ENCODE data around the gene FAM83D.

FAM83D gene

DNA sequence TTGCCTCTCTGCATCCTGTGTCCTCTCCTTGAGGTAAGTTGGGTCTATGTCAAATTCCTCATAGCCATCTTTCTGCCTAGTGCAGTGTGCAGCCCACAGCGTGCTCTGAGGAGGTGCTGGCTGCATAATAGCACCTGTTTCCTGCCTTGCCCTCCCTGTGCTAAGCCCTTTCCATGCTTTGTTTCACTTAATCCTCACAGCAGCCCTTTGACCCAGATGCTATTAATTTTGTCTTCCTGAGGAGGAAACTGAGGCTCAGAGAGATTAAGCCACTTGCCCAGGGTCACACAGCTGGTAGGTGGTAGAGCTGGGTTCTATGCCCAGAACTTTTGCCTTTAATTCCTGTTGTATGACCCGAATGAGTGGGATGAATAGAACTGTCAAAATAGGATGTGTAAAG lies 13.5 kb downstream of the FAM83D start:
- Histone ChIP-seq H3K4me3 (ENCODE audit: low read length) (no peak overlapping the region), H3K9ac (ENCODE audit: low read length) (no peak overlapping the region), H3K9me3 (ENCODE audit: control insufficient read depth, low read length) (no peaks in the 10 kb centered on the region), H3K4me1 (ENCODE audit: control insufficient read depth, insufficient read depth, low read length) (peaks cover 5% of the 10 kb centered on the region), H3K27me3 (replicated peaks; ENCODE audit: control insufficient read depth, insufficient read depth, low read length) (no peaks in the 10 kb centered on the region), H3K36me3 (ENCODE audit: control insufficient read depth, insufficient read depth, low read length, severe bottlenecking) (no peaks in the 10 kb centered on the region)
- DNase-seq (ENCODE audit: low read depth): no peak

DNA sequence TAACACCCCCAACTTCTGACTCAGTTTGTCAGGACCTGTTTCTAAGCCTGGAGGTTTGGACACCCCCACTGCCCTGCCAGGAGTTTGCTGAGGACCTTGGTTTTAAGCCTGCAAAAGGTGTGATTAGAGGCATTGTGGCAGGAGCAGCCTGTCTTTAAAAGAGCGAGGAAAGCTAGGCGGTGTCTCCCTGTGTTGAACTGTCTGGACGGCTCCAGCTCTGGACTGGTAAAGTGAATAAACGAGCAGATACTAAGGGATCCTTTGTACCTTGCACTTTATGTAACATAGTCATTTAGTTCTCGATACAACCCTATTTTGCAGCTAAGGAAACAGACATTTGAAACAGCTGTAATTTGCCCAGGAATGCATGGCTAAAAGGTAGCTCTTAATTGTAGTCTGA lies 14.4 kb downstream of the FAM83D start:
- H3K9ac ChIP-seq (ENCODE audit: low read length): no peak overlapping the region
- H3K9me3 ChIP-seq (ENCODE audit: control insufficient read depth, low read length): no peaks in the 10 kb centered on the region
- H3K36me3 ChIP-seq (ENCODE audit: control insufficient read depth, insufficient read depth, low read length, severe bottlenecking): no peaks in the 10 kb centered on the region
- H3K27me3 ChIP-seq (replicated peaks; ENCODE audit: control insufficient read depth, insufficient read depth, low read length): no peaks in the 10 kb centered on the region
- H3K4me1 ChIP-seq (ENCODE audit: control insufficient read depth, insufficient read depth, low read length): peaks cover 8% of the 10 kb centered on the region
- DNase-seq (ENCODE audit: low read depth): no peak
- no peak overlapping the region for H3K4me3 ChIP-seq (ENCODE audit: low read length)

DNA sequence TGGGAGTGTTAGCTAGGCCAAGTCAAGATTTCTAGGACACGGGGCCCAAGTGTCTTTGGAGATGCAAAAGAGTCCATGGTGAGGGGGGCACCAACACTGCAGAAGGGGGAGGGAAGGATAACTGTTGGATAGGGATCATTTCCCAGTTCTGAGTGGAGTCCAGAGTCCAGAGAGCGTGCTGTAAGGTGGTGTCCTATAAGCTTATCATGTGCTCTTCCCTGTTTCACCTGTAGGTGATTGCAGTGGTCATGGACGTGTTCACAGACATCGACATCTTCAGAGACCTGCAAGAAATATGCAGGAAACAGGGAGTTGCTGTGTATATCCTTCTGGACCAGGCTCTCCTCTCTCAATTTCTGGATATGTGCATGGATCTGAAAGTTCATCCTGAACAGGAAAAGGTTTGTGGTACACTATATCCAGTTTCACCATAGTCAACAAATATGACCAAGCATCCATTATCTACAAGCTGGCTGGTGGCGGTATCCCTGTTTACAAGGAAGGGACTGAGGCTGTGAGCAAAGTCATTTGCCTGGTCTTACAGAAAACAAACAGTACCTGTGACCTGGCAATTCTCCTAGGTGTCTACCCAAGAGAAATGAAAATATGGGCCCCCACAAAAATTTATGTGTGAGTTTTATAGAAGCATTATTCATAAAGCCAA lies 15.6 kb downstream of the FAM83D start:
- no peak overlapping the region for H3K4me3 ChIP-seq (ENCODE audit: low read length)
- DNase-seq (ENCODE audit: low read depth): no peak
- H3K4me1 ChIP-seq (ENCODE audit: control insufficient read depth, insufficient read depth, low read length): peaks cover 3% of the 10 kb centered on the region
- H3K9me3 ChIP-seq (ENCODE audit: control insufficient read depth, low read length): no peaks in the 10 kb centered on the region
- no peaks in the 10 kb centered on the region for H3K27me3 ChIP-seq (replicated peaks; ENCODE audit: control insufficient read depth, insufficient read depth, low read length)
- no peaks in the 10 kb centered on the region for H3K36me3 ChIP-seq (ENCODE audit: control insufficient read depth, insufficient read depth, low read length, severe bottlenecking)
- no peak overlapping the region for H3K9ac ChIP-seq (ENCODE audit: low read length)

GRCh38 chr20:38945012-38945411 lies 18.8 kb downstream of the FAM83D start:
- no peak for DNase-seq (ENCODE audit: low read depth)
- Histone ChIP-seq H3K9me3 (ENCODE audit: control insufficient read depth, low read length) (no peaks in the 10 kb centered on the region), H3K4me3 (ENCODE audit: low read length) (no peak overlapping the region), H3K9ac (ENCODE audit: low read length) (no peak overlapping the region), H3K27me3 (replicated peaks; ENCODE audit: control insufficient read depth, insufficient read depth, low read length) (no peaks in the 10 kb centered on the region), H3K4me1 (ENCODE audit: control insufficient read depth, insufficient read depth, low read length) (peaks cover 3% of the 10 kb centered on the region), H3K36me3 (ENCODE audit: control insufficient read depth, insufficient read depth, low read length, severe bottlenecking) (no peaks in the 10 kb centered on the region)

DNA sequence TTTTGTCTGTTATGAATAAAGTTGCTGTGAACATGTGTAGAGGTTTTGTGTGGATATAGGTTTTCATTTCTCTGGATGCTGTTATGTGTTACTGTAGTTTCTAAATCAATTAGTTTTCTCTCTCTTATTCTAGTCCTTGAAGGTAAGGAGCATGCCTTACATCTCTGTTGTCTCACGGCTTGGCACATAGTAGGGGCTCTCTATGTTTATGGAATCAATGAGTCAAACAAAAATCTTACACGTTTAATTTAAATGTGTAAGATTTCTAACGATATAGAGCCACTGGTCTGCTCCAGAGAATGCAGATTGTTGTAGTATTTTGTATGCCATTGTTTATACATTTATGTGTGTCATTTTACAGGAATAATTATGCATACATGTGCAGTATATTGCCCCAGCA lies 20.6 kb downstream of the FAM83D start:
- H3K9me3 ChIP-seq (ENCODE audit: control insufficient read depth, low read length): no peaks in the 10 kb centered on the region
- DNase-seq (ENCODE audit: low read depth): no peak
- no peak overlapping the region for H3K4me3 ChIP-seq (ENCODE audit: low read length)
- H3K4me1 ChIP-seq (ENCODE audit: control insufficient read depth, insufficient read depth, low read length): peaks cover 3% of the 10 kb centered on the region
- H3K27me3 ChIP-seq (replicated peaks; ENCODE audit: control insufficient read depth, insufficient read depth, low read length): no peaks in the 10 kb centered on the region
- no peaks in the 10 kb centered on the region for H3K36me3 ChIP-seq (ENCODE audit: control insufficient read depth, insufficient read depth, low read length, severe bottlenecking)
- no peak overlapping the region for H3K9ac ChIP-seq (ENCODE audit: low read length)

DNA sequence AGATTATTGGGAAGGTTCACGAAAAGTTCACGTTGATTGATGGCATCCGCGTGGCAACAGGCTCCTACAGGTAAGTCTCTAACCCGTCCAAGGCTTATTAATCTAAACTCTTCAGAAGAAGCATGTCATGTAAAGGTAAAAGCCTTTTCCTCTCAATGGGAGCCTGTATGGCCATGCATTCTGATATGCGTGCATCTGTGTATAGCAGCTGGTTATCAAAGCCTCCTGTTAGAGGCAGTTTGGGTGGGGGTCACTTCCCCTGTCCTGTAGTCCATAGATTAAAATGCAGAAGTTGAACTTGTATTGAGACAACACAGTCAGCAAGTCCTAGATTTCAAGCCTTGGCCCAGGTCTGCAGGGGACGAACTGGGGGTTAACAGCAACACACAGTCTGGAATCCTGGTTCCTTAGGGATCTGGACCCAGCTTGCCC lies 21.7 kb downstream of the FAM83D start:
- Histone ChIP-seq H3K36me3 (ENCODE audit: control insufficient read depth, insufficient read depth, low read length, severe bottlenecking) (no peaks in the 10 kb centered on the region), H3K27me3 (replicated peaks; ENCODE audit: control insufficient read depth, insufficient read depth, low read length) (no peaks in the 10 kb centered on the region), H3K9ac (ENCODE audit: low read length) (no peak overlapping the region), H3K4me3 (ENCODE audit: low read length) (no peak overlapping the region), H3K9me3 (ENCODE audit: control insufficient read depth, low read length) (no peaks in the 10 kb centered on the region), H3K4me1 (ENCODE audit: control insufficient read depth, insufficient read depth, low read length) (peaks cover 3% of the 10 kb centered on the region)
- no peak for DNase-seq (ENCODE audit: low read depth)

DNA sequence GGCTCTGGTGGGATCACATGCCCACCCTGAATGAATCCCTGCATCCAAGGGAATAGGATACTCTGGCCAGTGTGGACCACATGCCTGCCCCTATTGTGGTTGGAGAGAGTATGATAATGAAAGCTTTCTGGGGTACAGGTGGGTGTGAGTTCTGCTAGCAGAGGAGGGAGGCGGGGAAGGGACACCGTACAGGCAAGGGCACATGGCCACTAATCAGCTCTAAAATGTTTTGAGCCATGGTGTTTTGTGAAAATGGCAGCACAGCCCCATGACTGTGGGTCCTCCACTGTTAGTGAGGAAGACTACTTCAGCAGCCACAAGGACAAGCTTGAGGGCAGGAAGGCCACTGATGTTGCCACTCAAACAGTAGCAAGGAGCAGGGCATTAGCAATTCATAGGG lies 24.0 kb downstream of the FAM83D start:
- no peak overlapping the region for H3K4me3 ChIP-seq (ENCODE audit: low read length)
- no peaks in the 10 kb centered on the region for H3K27me3 ChIP-seq (replicated peaks; ENCODE audit: control insufficient read depth, insufficient read depth, low read length)
- H3K4me1 ChIP-seq (ENCODE audit: control insufficient read depth, insufficient read depth, low read length): no peaks in the 10 kb centered on the region
- H3K9ac ChIP-seq (ENCODE audit: low read length): no peak overlapping the region
- H3K36me3 ChIP-seq (ENCODE audit: control insufficient read depth, insufficient read depth, low read length, severe bottlenecking): no peaks in the 10 kb centered on the region
- DNase-seq (ENCODE audit: low read depth): no peak
- H3K9me3 ChIP-seq (ENCODE audit: control insufficient read depth, low read length): no peaks in the 10 kb centered on the region

DNA sequence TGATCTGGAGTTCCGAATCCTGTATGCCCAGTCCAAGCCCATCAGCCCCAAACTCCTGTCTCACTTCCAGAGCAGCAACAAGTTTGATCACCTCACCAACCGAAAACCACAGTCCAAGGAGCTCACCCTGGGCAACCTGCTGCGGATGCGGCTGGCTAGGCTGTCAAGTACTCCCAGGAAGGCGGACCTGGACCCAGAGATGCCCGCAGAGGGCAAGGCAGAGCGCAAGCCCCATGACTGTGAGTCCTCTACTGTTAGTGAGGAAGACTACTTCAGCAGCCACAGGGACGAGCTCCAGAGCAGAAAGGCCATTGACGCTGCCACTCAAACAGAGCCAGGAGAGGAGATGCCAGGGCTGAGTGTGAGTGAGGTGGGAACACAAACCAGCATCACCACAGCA lies 25.4 kb downstream of the FAM83D start:
- Histone ChIP-seq H3K27me3 (replicated peaks; ENCODE audit: control insufficient read depth, insufficient read depth, low read length) (no peaks in the 10 kb centered on the region), H3K9me3 (ENCODE audit: control insufficient read depth, low read length) (no peaks in the 10 kb centered on the region), H3K9ac (ENCODE audit: low read length) (no peak overlapping the region), H3K4me1 (ENCODE audit: control insufficient read depth, insufficient read depth, low read length) (no peaks in the 10 kb centered on the region), H3K36me3 (ENCODE audit: control insufficient read depth, insufficient read depth, low read length, severe bottlenecking) (no peaks in the 10 kb centered on the region), H3K4me3 (ENCODE audit: low read length) (no peak overlapping the region)
- no peak for DNase-seq (ENCODE audit: low read depth)

GRCh38 chr20:38952153-38952552 lies 25.9 kb downstream of the FAM83D start:
- no peak overlapping the region for H3K4me3 ChIP-seq (ENCODE audit: low read length)
- DNase-seq (ENCODE audit: low read depth): no peak
- no peaks in the 10 kb centered on the region for H3K9me3 ChIP-seq (ENCODE audit: control insufficient read depth, low read length)
- H3K27me3 ChIP-seq (replicated peaks; ENCODE audit: control insufficient read depth, insufficient read depth, low read length): no peaks in the 10 kb centered on the region
- H3K9ac ChIP-seq (ENCODE audit: low read length): no peak overlapping the region
- no peaks in the 10 kb centered on the region for H3K4me1 ChIP-seq (ENCODE audit: control insufficient read depth, insufficient read depth, low read length)
- no peaks in the 10 kb centered on the region for H3K36me3 ChIP-seq (ENCODE audit: control insufficient read depth, insufficient read depth, low read length, severe bottlenecking)

DNA sequence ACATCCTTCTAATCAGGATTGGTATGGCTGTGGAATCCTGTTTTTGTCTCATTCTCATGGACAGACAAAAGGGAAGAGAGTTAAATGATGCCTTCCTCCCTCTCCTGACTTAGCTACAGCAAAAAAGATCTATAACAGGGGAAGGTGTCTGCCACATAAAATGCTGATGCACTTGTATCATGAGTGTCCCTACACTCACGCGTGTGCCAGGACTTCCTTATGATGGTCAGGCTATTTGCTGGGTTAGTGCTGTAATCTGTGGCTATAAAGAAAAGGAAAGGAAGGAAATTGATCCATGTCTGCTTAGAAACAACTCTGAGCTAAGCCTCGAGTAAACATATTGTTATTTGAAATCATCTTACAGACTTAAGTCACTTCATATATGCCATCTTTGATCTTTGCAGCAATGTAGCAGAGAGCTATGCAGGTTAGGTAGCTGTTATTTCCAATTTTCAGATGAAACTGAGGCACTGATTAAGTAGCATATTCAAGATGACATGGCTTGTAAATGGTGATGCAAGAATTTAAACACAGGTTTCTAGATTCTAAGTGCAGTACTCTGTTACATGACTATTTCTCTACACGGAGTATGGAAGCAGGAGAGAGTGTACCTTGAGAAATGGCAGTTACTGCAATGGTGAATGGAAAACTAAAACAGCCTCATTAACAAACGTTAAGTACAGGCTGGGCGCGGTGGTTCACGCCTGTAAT lies 27.6 kb downstream of the FAM83D start:
- H3K9ac ChIP-seq (ENCODE audit: low read length): no peak overlapping the region
- DNase-seq (ENCODE audit: low read depth): no peak
- H3K4me3 ChIP-seq (ENCODE audit: low read length): no peak overlapping the region
- H3K4me1 ChIP-seq (ENCODE audit: control insufficient read depth, insufficient read depth, low read length): no peaks in the 10 kb centered on the region
- H3K9me3 ChIP-seq (ENCODE audit: control insufficient read depth, low read length): no peaks in the 10 kb centered on the region
- no peaks in the 10 kb centered on the region for H3K36me3 ChIP-seq (ENCODE audit: control insufficient read depth, insufficient read depth, low read length, severe bottlenecking)
- H3K27me3 ChIP-seq (replicated peaks; ENCODE audit: control insufficient read depth, insufficient read depth, low read length): no peaks in the 10 kb centered on the region

DNA sequence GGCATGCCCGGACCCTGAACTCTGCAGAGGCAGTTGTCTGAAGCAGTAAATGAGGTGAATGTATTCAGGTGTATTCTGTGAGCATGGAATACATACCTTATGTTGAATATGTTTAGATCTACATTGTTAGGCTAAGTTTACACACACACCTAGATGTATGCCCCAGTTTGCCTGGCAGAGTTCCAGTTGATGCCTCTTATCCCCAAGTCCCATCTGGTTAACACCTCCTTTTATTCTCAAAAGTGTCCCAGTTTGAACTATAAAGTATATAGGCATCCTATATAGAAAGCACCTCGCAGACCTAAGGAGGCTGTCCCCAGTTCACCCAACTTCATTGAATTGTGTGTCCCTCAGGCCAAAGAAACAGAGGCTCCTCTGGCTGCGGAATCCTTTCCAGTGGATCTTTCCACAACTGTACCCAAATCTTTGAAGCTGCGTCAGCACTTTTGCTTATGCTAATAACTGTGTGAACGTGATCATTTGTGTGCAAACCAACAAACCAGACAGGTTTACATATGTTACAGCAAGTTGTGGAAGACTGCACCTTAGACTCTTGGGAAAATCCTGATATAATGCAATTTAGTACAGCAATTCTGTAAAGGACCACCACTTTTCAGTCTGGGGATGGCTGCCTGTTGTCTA lies 31.1 kb downstream of the FAM83D start:
- H3K9ac ChIP-seq (ENCODE audit: low read length): no peak overlapping the region
- no peak overlapping the region for H3K4me3 ChIP-seq (ENCODE audit: low read length)
- peaks cover 4% of the 10 kb centered on the region for H3K4me1 ChIP-seq (ENCODE audit: control insufficient read depth, insufficient read depth, low read length)
- H3K9me3 ChIP-seq (ENCODE audit: control insufficient read depth, low read length): no peaks in the 10 kb centered on the region
- H3K27me3 ChIP-seq (replicated peaks; ENCODE audit: control insufficient read depth, insufficient read depth, low read length): no peaks in the 10 kb centered on the region
- DNase-seq (ENCODE audit: low read depth): no peak
- no peaks in the 10 kb centered on the region for H3K36me3 ChIP-seq (ENCODE audit: control insufficient read depth, insufficient read depth, low read length, severe bottlenecking)

Data from adipocyte (in vitro differentiated cells).